ENCODE results near the gene NMD3. TPM values are rescaled to one million over a fixed set of nuclear protein-coding genes. Genes with fewer than 3 reads are reported as not detected.

The NMD3 gene
- total RNA-seq, 3 donors from 2014 or later: 31.3 to 47.9 (median 36.5) TPM

DNA sequence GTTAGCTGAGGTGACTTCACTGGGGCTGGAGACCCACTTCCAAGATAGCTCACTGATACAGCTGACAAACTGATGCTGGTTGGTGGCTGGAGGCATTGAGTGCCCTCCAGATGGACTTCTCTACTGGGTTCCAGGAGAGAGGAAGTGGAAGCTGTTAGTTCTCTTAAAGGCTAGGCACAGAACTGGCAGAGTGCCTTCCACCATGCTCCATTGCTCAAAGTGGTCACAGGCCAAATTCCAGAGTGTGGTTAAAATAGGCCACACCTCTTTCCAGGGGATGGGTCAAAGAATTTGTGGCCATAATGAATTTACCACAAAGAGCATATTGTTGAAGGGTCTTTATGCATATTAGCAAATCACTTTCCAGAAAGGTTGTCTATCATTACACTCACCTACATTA lies 74.2 kb downstream of the NMD3 start:
- intact Hi-C loops (cut with DNase I, micrococcal nuclease): no loop called here
- TF ChIP-seq, protein P1, sequence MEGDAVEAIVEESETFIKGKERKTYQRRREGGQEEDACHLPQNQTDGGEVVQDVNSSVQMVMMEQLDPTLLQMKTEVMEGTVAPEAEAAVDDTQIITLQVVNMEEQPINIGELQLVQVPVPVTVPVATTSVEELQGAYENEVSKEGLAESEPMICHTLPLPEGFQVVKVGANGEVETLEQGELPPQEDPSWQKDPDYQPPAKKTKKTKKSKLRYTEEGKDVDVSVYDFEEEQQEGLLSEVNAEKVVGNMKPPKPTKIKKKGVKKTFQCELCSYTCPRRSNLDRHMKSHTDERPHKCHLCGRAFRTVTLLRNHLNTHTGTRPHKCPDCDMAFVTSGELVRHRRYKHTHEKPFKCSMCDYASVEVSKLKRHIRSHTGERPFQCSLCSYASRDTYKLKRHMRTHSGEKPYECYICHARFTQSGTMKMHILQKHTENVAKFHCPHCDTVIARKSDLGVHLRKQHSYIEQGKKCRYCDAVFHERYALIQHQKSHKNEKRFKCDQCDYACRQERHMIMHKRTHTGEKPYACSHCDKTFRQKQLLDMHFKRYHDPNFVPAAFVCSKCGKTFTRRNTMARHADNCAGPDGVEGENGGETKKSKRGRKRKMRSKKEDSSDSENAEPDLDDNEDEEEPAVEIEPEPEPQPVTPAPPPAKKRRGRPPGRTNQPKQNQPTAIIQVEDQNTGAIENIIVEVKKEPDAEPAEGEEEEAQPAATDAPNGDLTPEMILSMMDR (IDR thresholded peaks at IDR 0.05): no peak
- H3K4me1 ChIP-seq (ENCODE audit: low read depth): no peaks in the 10 kb centered on the region
- DNase-seq (no peak), ATAC-seq (no peak)
- no peaks in the 10 kb centered on the region for H3K36me3 ChIP-seq (ENCODE audit: low read depth)
- peaks cover 5% of the 10 kb centered on the region for H3K9me3 ChIP-seq
- no peak overlapping the region for H3K4me3 ChIP-seq

DNA sequence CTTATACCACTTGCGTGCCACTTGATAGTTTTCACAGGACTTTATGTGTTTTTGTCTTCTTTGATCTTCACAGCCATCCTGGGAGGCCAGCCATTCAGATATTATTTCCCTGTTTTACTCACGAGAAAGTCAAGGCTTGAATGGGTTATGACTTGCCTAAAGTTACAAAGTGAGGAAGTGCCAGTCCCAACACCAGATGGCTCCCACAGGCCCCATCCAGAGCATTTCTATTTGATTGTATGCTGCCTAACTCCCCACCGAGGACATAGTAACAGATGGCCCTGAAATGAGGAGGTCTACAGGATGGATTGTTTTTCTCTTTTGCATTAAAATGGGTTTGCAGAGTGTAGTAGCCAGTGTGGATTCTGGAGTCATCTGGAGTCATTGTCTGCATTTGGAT lies 75.7 kb downstream of the NMD3 start:
- TF ChIP-seq, protein P1 (IDR thresholded peaks at IDR 0.05): no peak
- Histone ChIP-seq H3K36me3 (ENCODE audit: low read depth) (no peaks in the 10 kb centered on the region), H3K4me3 (no peak overlapping the region), H3K9me3 (peaks cover 5% of the 10 kb centered on the region), H3K4me1 (ENCODE audit: low read depth) (no peaks in the 10 kb centered on the region)
- ATAC-seq (no peak), DNase-seq (no peak)
- intact Hi-C loops (cut with DNase I, micrococcal nuclease): no loop called here

Other genes with a start within 250 kb of the NMD3 start
- 1 to 10 TPM in 2 of 3 donors, under 1 TPM in 1; 0.29 to 5.1 (median 1.9) TPM for gene B3GALNT1, start 116.0 kb upstream of the NMD3 start, total RNA-seq
- gene SPTSSB, start 150.2 kb downstream of the NMD3 start, total RNA-seq: 1 to 10 TPM in 1 of 3 donors, under 1 TPM in 2; 0.65 to 1.9 (median 0.66) TPM